GM23338 (cell line): ENCODE results near the gene DLL1. TPM values are rescaled to one million over a fixed set of nuclear protein-coding genes. Genes with fewer than 3 reads are reported as not detected.
A peak's percentile ranks its signal among the peaks of the same experiment; 100 is the strongest.

Source experiments
- ATAC-seq: fragments of 200-7000 bp; cut with Tn5 transposase; 3 replicates; pipeline ENCODE4 v1.9.1; 2020
- DNase-seq: peaks from one replicate; pipeline ENCODE4 v3.0.0-alpha.2; 2015; ENCODE audit warnings: low spot score
- H2AFZ ChIP-seq: fragments of 200-600 bp; sonication (generic); 2 replicates; pipeline ENCODE4 v1.8.0; 2016; ENCODE audit warnings: antibody characterized with exemption, mild to moderate bottlenecking, moderate library complexity
- H3F3A ChIP-seq: fragments of 200-600 bp; sonication (generic); replicated peaks from 2 replicates; pipeline ENCODE4 v1.8.0; 2017; ENCODE audit warnings: antibody characterized with exemption, mixed run types, low read depth
- H3K27ac ChIP-seq: fragments of 200-600 bp; sonication (generic); 2 replicates; pipeline ENCODE4 v1.6.1; 2016; ENCODE audit warnings: low read depth
- H3K27me3 ChIP-seq: fragments of 200-600 bp; sonication (generic); 2 replicates; pipeline ENCODE4 v1.8.0; 2016; ENCODE audit warnings: mild to moderate bottlenecking, mixed run types, moderate library complexity; ENCODE audit not compliant: insufficient read depth
- H3K36me3 ChIP-seq: fragments of 200-600 bp; sonication (generic); 2 replicates; pipeline ENCODE4 v1.8.0; 2016; ENCODE audit warnings: mild to moderate bottlenecking; ENCODE audit not compliant: insufficient read depth
- H3K4me1 ChIP-seq: fragments of 200-600 bp; sonication (generic); 2 replicates; pipeline ENCODE4 v1.8.0; 2016; ENCODE audit warnings: mild to moderate bottlenecking, moderate library complexity; ENCODE audit not compliant: insufficient read depth
- H3K4me2 ChIP-seq: fragments of 200-600 bp; sonication (generic); 2 replicates; pipeline ENCODE4 v1.7.1; 2017; ENCODE audit warnings: mixed run types
- H3K4me3 ChIP-seq: fragments of 200-600 bp; sonication (generic); 2 replicates; pipeline ENCODE4 v1.6.1; 2016; ENCODE audit warnings: mixed run types
- H3K79me2 ChIP-seq: fragments of 200-600 bp; sonication (generic); replicated peaks from 2 replicates; pipeline ENCODE4 v1.8.0; 2017; ENCODE audit warnings: mild to moderate bottlenecking; ENCODE audit not compliant: insufficient read depth
- H3K9me2 ChIP-seq: fragments of 200-600 bp; sonication (generic); 2 replicates; pipeline ENCODE4 v1.8.0; 2017; ENCODE audit not compliant: insufficient read depth
- H4K20me1 ChIP-seq: fragments of 200-600 bp; sonication (generic); replicated peaks from 2 replicates; pipeline ENCODE4 v1.8.0; 2017; ENCODE audit warnings: mild to moderate bottlenecking; ENCODE audit not compliant: insufficient read depth
- H3K27ac Mint-ChIP-seq: 2 replicates; pipeline ENCODE4 v1.8.0; 2020; ENCODE audit warnings: inconsistent platforms, mild to moderate bottlenecking, moderate library complexity, mixed read lengths
- H3K27me3 Mint-ChIP-seq: 3 replicates; pipeline ENCODE4 v1.8.0; 2022; ENCODE audit warnings: low read depth, mild to moderate bottlenecking, moderate library complexity, mixed read lengths, inconsistent platforms; ENCODE audit not compliant: insufficient read depth, poor library complexity
- H3K36me3 Mint-ChIP-seq: 3 replicates; pipeline ENCODE4 v1.8.0; 2021; ENCODE audit warnings: low read depth, mild to moderate bottlenecking, inconsistent platforms, moderate library complexity, mixed read lengths
- H3K4me1 Mint-ChIP-seq: 3 replicates; pipeline ENCODE4 v1.8.0; 2020; ENCODE audit warnings: mild to moderate bottlenecking, inconsistent platforms, mixed read lengths
- H3K4me3 Mint-ChIP-seq: 3 replicates; pipeline ENCODE4 v1.8.0; 2021; ENCODE audit warnings: moderate library complexity, mild to moderate bottlenecking, inconsistent platforms, mixed read lengths
- H3K9me3 Mint-ChIP-seq: 3 replicates; pipeline ENCODE4 v1.8.0; 2020; ENCODE audit warnings: moderate library complexity, mild to moderate bottlenecking, inconsistent platforms, mixed read lengths
- CREB1 ChIP-seq: fragments of 250-450 bp; sonication (Bioruptor Pico); IDR thresholded peaks from 2 replicates; pipeline ENCODE4 v1.5.0; 2020; ENCODE audit warnings: low read depth, mild to moderate bottlenecking, moderate library complexity
- CTCF ChIP-seq, 2 experiments: fragments of 200-600 bp in 1 of 2; sonication (generic) in 1 of 2; conservative IDR thresholded peaks; 2 replicates each; pipeline versions ENCODE4 v1.5.1 to v1.6.1; 2016 to 2017; ENCODE audit warnings: antibody characterized with exemption in 2 of 2, low read depth in 2 of 2, mild to moderate bottlenecking in 2 of 2, moderate library complexity in 1 of 2
- ETS1 ChIP-seq: IDR thresholded peaks from 2 replicates; pipeline ENCODE4 v1.6.1; 2016; ENCODE audit warnings: antibody characterized with exemption
- EZH2 ChIP-seq: fragments of 200-600 bp; sonication (generic); IDR thresholded peaks from one replicate; pipeline ENCODE4 v1.8.0; 2017; ENCODE audit warnings: antibody characterized with exemption, mild to moderate bottlenecking, low read depth; ENCODE audit not compliant: unreplicated experiment
- EZH2phosphoT487 ChIP-seq: fragments of 200-600 bp; sonication (generic); IDR thresholded peaks from one replicate; pipeline ENCODE4 v1.8.1; 2018; ENCODE audit warnings: antibody characterized with exemption; ENCODE audit not compliant: unreplicated experiment
- JUNB ChIP-seq: IDR thresholded peaks from one replicate; pipeline ENCODE4 v1.6.1; 2016; ENCODE audit warnings: antibody characterized with exemption; ENCODE audit not compliant: unreplicated experiment
- NANOG ChIP-seq: IDR thresholded peaks from 2 replicates; pipeline ENCODE4 v1.6.1; 2016; ENCODE audit warnings: antibody characterized with exemption, borderline replicate concordance
- POLR2AphosphoS5 ChIP-seq: IDR thresholded peaks from 2 replicates; pipeline ENCODE4 v1.6.1; 2016; ENCODE audit warnings: antibody characterized with exemption, low read depth
- REST ChIP-seq: IDR thresholded peaks from one replicate; pipeline ENCODE4 v1.6.1; 2018; ENCODE audit warnings: antibody characterized with exemption; ENCODE audit not compliant: unreplicated experiment
- STAT1 ChIP-seq: IDR thresholded peaks from one replicate; pipeline ENCODE4 v1.6.1; 2016; ENCODE audit warnings: antibody characterized with exemption; ENCODE audit not compliant: unreplicated experiment
- ZNF114 ChIP-seq: fragments of 250-450 bp; sonication (Bioruptor Pico); IDR thresholded peaks from 2 replicates; pipeline ENCODE4 v1.5.0; 2020; ENCODE audit warnings: mild to moderate bottlenecking, moderate library complexity
- ZNF331 ChIP-seq: fragments of 250-450 bp; sonication (Bioruptor Pico); IDR thresholded peaks from 2 replicates; pipeline ENCODE4 v1.5.0; 2020; ENCODE audit warnings: low read depth, mild to moderate bottlenecking, moderate library complexity
- ZNF462 ChIP-seq: fragments of 250-450 bp; sonication (Bioruptor Pico); IDR thresholded peaks from 2 replicates; pipeline ENCODE4 v1.5.0; 2020; ENCODE audit warnings: mild to moderate bottlenecking, moderate library complexity
- polyA plus RNA-seq: library from polyadenylated mRNA; unstranded; fragments of >200 nt; fragmentation: Nextera tagmentation; extraction: Ambion mirVana; gene quantifications from 2 replicates; pipeline ENCODE4 v1.2.1, GENCODE V29; 2016
- total RNA-seq: library from RNA; depleted of rRNA; stranded (reverse); fragments of >200 nt; shearing (Covaris generic); gene quantifications from 2 replicates; pipeline ENCODE4 v1.2.3, GENCODE V29; 2014

Gene DLL1
- total and polyA plus RNA-seq, 2 experiments from 2014 or later, result 2.2 to 4.6 TPM

- Histone ChIP-seq H3K4me3 (no peak overlapping the region), H3K4me2 (peak overlapping the region; percentile 16; the same call in 1 of the 2 replicates)
- peaks cover 14% of the 10 kb centered on the region for H3K36me3 Mint-ChIP-seq
Measured at GRCh38 chr6:170286934-170287265, 4.0 kb downstream of the DLL1 start.

More at GRCh38 chr6:170286934-170287265, 4.0 kb downstream of the DLL1 start:
- Histone ChIP-seq H3K9me2 (no peaks in the 10 kb centered on the region), H3K79me2 (no peaks in the 10 kb centered on the region), H2AFZ (no peak overlapping the region), H3K36me3 (no peaks in the 10 kb centered on the region), H3K27ac (no peak overlapping the region), H3F3A (peaks cover 8% of the 10 kb centered on the region; the same call in 1 of the 2 replicates), H3K4me1 (peaks cover 16% of the 10 kb centered on the region), H4K20me1 (no peaks in the 10 kb centered on the region; the same call in 1 of the 2 replicates), H3K27me3 (peaks cover 57% of the 10 kb centered on the region)
- TF ChIP-seq NANOG, result no peak
- no peak for TF ChIP-seq JUNB
- TF ChIP-seq ZNF331 (CRISPR knock-in tag), result no peak
- TF ChIP-seq ZNF462 (CRISPR knock-in tag), result no peak
- no peak for TF ChIP-seq EZH2
- no peak for TF ChIP-seq STAT1
- no peak for TF ChIP-seq ETS1
- TF ChIP-seq REST, result no peak
- no peak for TF ChIP-seq POLR2AphosphoS5
- no peak for TF ChIP-seq CREB1 (CRISPR knock-in tag)
- no peak for TF ChIP-seq CTCF (conservative IDR thresholded peaks at IDR 0.05; ENCODE audit: low read depth in 2 of 2)
- TF ChIP-seq EZH2phosphoT487, result no peak
- no peak for TF ChIP-seq ZNF114 (CRISPR knock-in tag)
- ATAC-seq, result peak; percentile 6; the same call in 2 of the 3 replicates
- Mint-ChIP-seq H3K4me1 (peaks cover 33% of the 10 kb centered on the region), H3K9me3 (peaks cover 8% of the 10 kb centered on the region), H3K27ac (no peak overlapping the region), H3K27me3 (peaks cover 60% of the 10 kb centered on the region), H3K4me3 (peak overlapping the region; percentile 49)
- peak; percentile 53 for DNase-seq
